H9 (cell line): ENCODE data around the gene ROCK2. TPM values are rescaled to one million over a fixed set of nuclear protein-coding genes. Genes with fewer than 3 reads are reported as not detected.

Experiments used
- DNase-seq: peaks from one replicate; pipeline ENCODE4 v3.0.0-alpha.2; 2017
- H2AFZ ChIP-seq: one replicate; pipeline ENCODE4 v1.6.1; 2013; ENCODE audit warnings: mild to moderate bottlenecking, low read length, control low read depth, moderate library complexity
- H2AK5ac ChIP-seq: 2 replicates; pipeline ENCODE4 v1.6.1; 2013; ENCODE audit warnings: low read length, control low read depth, mixed read lengths; ENCODE audit not compliant: insufficient read length
- H2BK120ac ChIP-seq: one replicate; pipeline ENCODE4 v1.6.1; 2013; ENCODE audit warnings: low read depth, mild to moderate bottlenecking, low read length, control low read depth, inconsistent platforms; ENCODE audit not compliant: poor library complexity, severe bottlenecking
- H2BK12ac ChIP-seq: 2 replicates; pipeline ENCODE4 v1.6.1; 2013; ENCODE audit warnings: low read length, control low read depth, mixed read lengths, low read depth; ENCODE audit not compliant: insufficient read length
- H2BK15ac ChIP-seq: 2 replicates; pipeline ENCODE4 v1.6.1; 2013; ENCODE audit warnings: low read depth, low read length, control low read depth
- H2BK20ac ChIP-seq: one replicate; pipeline ENCODE4 v1.6.1; 2013; ENCODE audit warnings: low read depth, mild to moderate bottlenecking, low read length, control low read depth, inconsistent platforms; ENCODE audit not compliant: poor library complexity, severe bottlenecking
- H2BK5ac ChIP-seq: 2 replicates; pipeline ENCODE4 v1.6.1; 2013; ENCODE audit warnings: low read length, control low read depth, mixed read lengths; ENCODE audit not compliant: insufficient read length
- H3K14ac ChIP-seq: 2 replicates; pipeline ENCODE4 v1.6.1; 2013; ENCODE audit warnings: low read length, control low read depth; ENCODE audit not compliant: insufficient read depth
- H3K18ac ChIP-seq: 2 replicates; pipeline ENCODE4 v1.6.1; 2013; ENCODE audit warnings: low read depth, mild to moderate bottlenecking, mixed read lengths, low read length, control low read depth; ENCODE audit not compliant: insufficient read length
- H3K23ac ChIP-seq: 2 replicates; pipeline ENCODE4 v1.6.1; 2013; ENCODE audit warnings: low read length, control low read depth, mixed read lengths, low read depth; ENCODE audit not compliant: insufficient read length
- H3K23me2 ChIP-seq: 2 replicates; pipeline ENCODE4 v1.6.1; 2013; ENCODE audit warnings: low read depth, mild to moderate bottlenecking, mixed read lengths, low read length, control low read depth; ENCODE audit not compliant: insufficient read length, poor library complexity, severe bottlenecking
- H3K27ac ChIP-seq: 2 replicates; pipeline ENCODE4 v1.5.1; 2013; ENCODE audit warnings: low read length, control low read depth, mixed read lengths, low read depth; ENCODE audit not compliant: insufficient read length
- H3K27me3 ChIP-seq: 2 replicates; pipeline ENCODE4 v1.6.1; 2013; ENCODE audit warnings: low read length, control low read depth, inconsistent platforms; ENCODE audit not compliant: insufficient read depth
- H3K4ac ChIP-seq: 2 replicates; pipeline ENCODE4 v1.6.1; 2013; ENCODE audit warnings: low read depth, mild to moderate bottlenecking, control low read depth, inconsistent platforms, low read length, moderate library complexity
- H3K4me1 ChIP-seq: 2 replicates; pipeline ENCODE4 v1.6.1; 2013; ENCODE audit warnings: low read length, control low read depth, inconsistent platforms; ENCODE audit not compliant: insufficient read depth
- H3K4me2 ChIP-seq: 2 replicates; pipeline ENCODE4 v1.6.1; 2013; ENCODE audit warnings: low read length, control low read depth, mixed read lengths; ENCODE audit not compliant: insufficient read length, insufficient read depth
- H3K56ac ChIP-seq: 2 replicates; pipeline ENCODE4 v1.6.1; 2013; ENCODE audit warnings: low read depth, mild to moderate bottlenecking, mixed read lengths, low read length, control low read depth; ENCODE audit not compliant: insufficient read length
- H3K79me1 ChIP-seq: 2 replicates; pipeline ENCODE4 v1.6.1; 2013; ENCODE audit warnings: low read depth, mild to moderate bottlenecking, moderate library complexity, low read length, control low read depth, inconsistent platforms; ENCODE audit not compliant: insufficient read depth, poor library complexity, severe bottlenecking
- H3K79me2 ChIP-seq: 2 replicates; pipeline ENCODE4 v1.6.1; 2013; ENCODE audit warnings: low read length, control low read depth, inconsistent platforms; ENCODE audit not compliant: insufficient read depth
- H3K9ac ChIP-seq: 2 replicates; pipeline ENCODE4 v1.6.1; 2013; ENCODE audit warnings: low read length, control low read depth, mixed read lengths; ENCODE audit not compliant: insufficient read length; ENCODE audit errors: extremely low read depth
- H3K9me3 ChIP-seq: one replicate; pipeline ENCODE4 v1.6.1; 2013; ENCODE audit warnings: low read depth, low read length, inconsistent platforms; ENCODE audit not compliant: control insufficient read depth
- H3T11ph ChIP-seq: one replicate; pipeline ENCODE4 v1.6.1; 2013; ENCODE audit warnings: mild to moderate bottlenecking, low read length, control low read depth, inconsistent platforms
- H4K20me1 ChIP-seq: one replicate; pipeline ENCODE4 v1.6.1; 2013; ENCODE audit not compliant: control insufficient read depth, insufficient read length, insufficient read depth
- H4K5ac ChIP-seq: 2 replicates; pipeline ENCODE4 v1.6.1; 2013; ENCODE audit warnings: low read depth, mild to moderate bottlenecking, mixed read lengths, low read length, control low read depth; ENCODE audit not compliant: insufficient read length
- H4K8ac ChIP-seq: replicated peaks from 2 replicates; pipeline ENCODE4 v1.6.1; 2013; ENCODE audit warnings: low read length, control low read depth, mixed read lengths, low read depth; ENCODE audit not compliant: insufficient read length
- H4K91ac ChIP-seq: 2 replicates; pipeline ENCODE4 v1.6.1; 2013; ENCODE audit warnings: low read depth, mild to moderate bottlenecking, moderate library complexity, mixed read lengths, low read length, control low read depth; ENCODE audit not compliant: insufficient read length
- H3K27ac Mint-ChIP-seq, 3 experiments: 2 replicates in 2 of 3; 3 replicates in 1 of 3; pipeline ENCODE4 v1.8.0; 2020 to 2021; ENCODE audit warnings: mixed read lengths in 3 of 3, mild to moderate bottlenecking in 1 of 3, moderate library complexity in 1 of 3
- H3K27me3 Mint-ChIP-seq: 2 replicates; pipeline ENCODE4 v1.8.0; 2021; ENCODE audit warnings: low read depth, mild to moderate bottlenecking, moderate library complexity, mixed read lengths
- H3K36me3 Mint-ChIP-seq, 3 experiments: 2 replicates in 2 of 3; 3 replicates in 1 of 3; pipeline ENCODE4 v1.8.0; 2020 to 2021; ENCODE audit warnings: low read depth in 3 of 3, mixed read lengths in 3 of 3; ENCODE audit not compliant: insufficient read depth in 1 of 3
- H3K4me1 Mint-ChIP-seq, 2 experiments: 2 replicates each; pipeline ENCODE4 v1.8.0; 2020; ENCODE audit warnings: mixed read lengths in 2 of 2
- H3K4me3 Mint-ChIP-seq, 2 experiments: 2 replicates in 1 of 2; 3 replicates in 1 of 2; pipeline ENCODE4 v1.8.0; 2020 to 2021; ENCODE audit warnings: mild to moderate bottlenecking in 2 of 2, mixed read lengths in 2 of 2, moderate library complexity in 1 of 2
- H3K9me3 Mint-ChIP-seq, 2 experiments: 2 replicates in 1 of 2; 3 replicates in 1 of 2; pipeline ENCODE4 v1.8.0; 2020; ENCODE audit warnings: mild to moderate bottlenecking in 2 of 2, mixed read lengths in 2 of 2, moderate library complexity in 1 of 2
- CTCF ChIP-seq: fragments of 200-600 bp; sonication (generic); conservative IDR thresholded peaks from 3 replicates; pipeline ENCODE4 v1.8.0; 2021; ENCODE audit warnings: antibody characterized with exemption, mild to moderate bottlenecking
- total RNA-seq: library from RNA; stranded (reverse); gene quantifications from 2 replicates; pipeline ENCODE4 v1.2.1, GENCODE V29; 2021

ROCK2 gene
- total RNA-seq, 1 experiment from 2014 or later, result 33.2 TPM

DNA sequence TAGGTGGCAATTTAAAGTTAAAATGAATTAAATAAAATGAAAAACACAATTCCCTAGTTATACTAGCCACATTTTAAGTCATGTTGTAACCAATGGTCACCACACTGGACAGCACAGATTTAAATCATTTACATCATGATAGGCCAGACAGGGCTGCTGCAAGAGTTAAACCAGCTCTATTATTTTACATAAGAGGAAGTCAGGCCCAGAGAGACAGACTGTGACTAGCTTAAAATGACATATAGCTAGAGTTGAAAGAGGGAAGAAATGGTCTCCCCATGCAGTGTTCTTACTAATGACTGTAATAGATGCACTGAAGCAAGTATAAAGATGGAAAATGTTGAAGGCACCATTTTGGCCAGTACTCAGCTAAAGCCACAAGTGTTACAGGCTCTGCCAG lies 119.5 kb downstream of the ROCK2 start:
- Mint-ChIP-seq H3K27ac (peak overlapping the region in 1 of 3 experiments; percentile 49; a peak in 2 of 7 replicates), H3K27me3 (no peaks in the 10 kb centered on the region), H3K9me3 (no peaks in the 10 kb centered on the region; a peak in 1 of 5 replicates), H3K4me1 (peaks cover 23 to 29% of the 10 kb centered on the region in 2 experiments), H3K4me3 (no peak overlapping the region), H3K36me3 (peaks cover 6 to 14% (median 8%) of the 10 kb centered on the region in 3 experiments)
- no peaks in the 10 kb centered on the region for H3K9me3 ChIP-seq
- no peak overlapping the region for H3K56ac ChIP-seq
- no peak overlapping the region for H3K14ac ChIP-seq
- H2BK5ac ChIP-seq, result no peak overlapping the region
- H2BK120ac ChIP-seq, result no peak overlapping the region
- no peak for DNase-seq
- H2AK5ac ChIP-seq, result no peak overlapping the region
- no peak overlapping the region for H3K23ac ChIP-seq
- no peak overlapping the region for H4K5ac ChIP-seq
- no peak overlapping the region for H2BK12ac ChIP-seq
- H4K20me1 ChIP-seq, result no peaks in the 10 kb centered on the region
- H3K27ac ChIP-seq, result no peak overlapping the region
- no peak overlapping the region for H4K8ac ChIP-seq
- no peak for TF ChIP-seq CTCF
- H2BK20ac ChIP-seq, result no peak overlapping the region
- H3K23me2 ChIP-seq, result no peaks in the 10 kb centered on the region
- H2AFZ ChIP-seq, result no peak overlapping the region
- H3K27me3 ChIP-seq, result no peaks in the 10 kb centered on the region
- no peaks in the 10 kb centered on the region for H3K79me2 ChIP-seq
- H3T11ph ChIP-seq, result no peak overlapping the region
- no peak overlapping the region for H3K4me2 ChIP-seq
- H3K18ac ChIP-seq, result no peak overlapping the region
- no peak overlapping the region for H4K91ac ChIP-seq
- no peak overlapping the region for H2BK15ac ChIP-seq
- no peak overlapping the region for H3K9ac ChIP-seq
- H3K4me1 ChIP-seq, result peaks cover 1% of the 10 kb centered on the region; the same call in 1 of the 2 replicates
- no peak overlapping the region for H3K4ac ChIP-seq
- H3K79me1 ChIP-seq, result peaks cover 3% of the 10 kb centered on the region
